Measurements from ENCODE around the gene GPC6.

The GPC6 gene

DNA sequence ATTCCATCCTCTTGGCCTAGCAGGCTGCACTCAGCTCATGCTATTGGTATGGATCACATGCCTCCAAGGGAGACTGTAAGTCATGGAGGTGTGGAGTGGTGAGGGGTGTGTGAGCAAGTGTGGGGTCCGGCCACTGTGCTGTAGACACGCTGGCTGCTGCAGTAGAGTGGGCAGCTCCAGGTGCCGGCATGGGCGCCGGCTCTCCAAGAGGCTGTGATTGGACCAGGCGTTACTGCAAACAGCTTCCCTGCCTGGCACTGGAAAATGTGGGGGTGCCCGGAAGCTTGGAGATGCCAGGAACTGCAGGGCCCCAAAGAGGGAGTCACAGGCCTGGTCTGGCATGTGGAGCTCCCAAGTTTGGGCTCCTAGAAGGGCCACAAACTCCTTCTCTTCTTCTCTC, 245.7 kb downstream of the GPC6 start:
- Histone ChIP-seq H3K27me3 (ENCODE audit: insufficient read depth, poor library complexity, severe bottlenecking) (no peaks in the 10 kb centered on the region), H3K27ac (replicated peaks) (no peak overlapping the region), H3K4me3 (replicated peaks; ENCODE audit: insufficient read depth, low read length) (no peak overlapping the region)
- TF ChIP-seq POLR2AphosphoS5 (IDR thresholded peaks at IDR 0.05; ENCODE audit: low read depth) (no peak), GABPA (IDR thresholded peaks at IDR 0.05; ENCODE audit: low read depth) (no peak), CTCF (IDR thresholded peaks at IDR 0.05; ENCODE audit: insufficient read depth, low read length) (no peak), REST (IDR thresholded peaks at IDR 0.05; ENCODE audit: insufficient replicate concordance, low read depth) (no peak), SPI1 (IDR thresholded peaks at IDR 0.05; ENCODE audit: borderline replicate concordance, low read depth) (no peak)
- no peak for DNase-seq (ENCODE audit: low read depth in 1 of 2, low spot score in 1 of 2)

GRCh38 chr13:93472814-93473296, 246.2 kb downstream of the GPC6 start:
- Histone ChIP-seq H3K4me3 (replicated peaks; ENCODE audit: insufficient read depth, low read length) (no peak overlapping the region), H3K27me3 (ENCODE audit: insufficient read depth, poor library complexity, severe bottlenecking) (no peaks in the 10 kb centered on the region), H3K27ac (replicated peaks) (no peak overlapping the region)
- no peak for DNase-seq (ENCODE audit: low read depth in 1 of 2, low spot score in 1 of 2)
- TF ChIP-seq CTCF (IDR thresholded peaks at IDR 0.05; ENCODE audit: insufficient read depth, low read length) = no peak
- TF ChIP-seq REST (IDR thresholded peaks at IDR 0.05; ENCODE audit: insufficient replicate concordance, low read depth) = no peak
- no peak for TF ChIP-seq GABPA (IDR thresholded peaks at IDR 0.05; ENCODE audit: low read depth)
- TF ChIP-seq SPI1 (IDR thresholded peaks at IDR 0.05; ENCODE audit: borderline replicate concordance, low read depth) = no peak
- no peak for TF ChIP-seq POLR2AphosphoS5 (IDR thresholded peaks at IDR 0.05; ENCODE audit: low read depth)

- no peak for TF ChIP-seq CTCF (IDR thresholded peaks at IDR 0.05; ENCODE audit: insufficient read depth, low read length)
- no peak for TF ChIP-seq GABPA (IDR thresholded peaks at IDR 0.05; ENCODE audit: low read depth)
- no peak for TF ChIP-seq POLR2AphosphoS5 (IDR thresholded peaks at IDR 0.05; ENCODE audit: low read depth)
- no peak for TF ChIP-seq SPI1 (IDR thresholded peaks at IDR 0.05; ENCODE audit: borderline replicate concordance, low read depth)
- no peak for DNase-seq (ENCODE audit: low read depth in 1 of 2, low spot score in 1 of 2)
- Histone ChIP-seq H3K27ac (replicated peaks) (no peak overlapping the region), H3K27me3 (ENCODE audit: insufficient read depth, poor library complexity, severe bottlenecking) (no peaks in the 10 kb centered on the region), H3K4me3 (replicated peaks; ENCODE audit: insufficient read depth, low read length) (no peak overlapping the region)
Measured at GRCh38 chr13:93473441-93474270, 247.0 kb downstream of the GPC6 start.

All from HL-60 (cell line).